HCT116 (cell line): ENCODE results near the gene MYLK. TPM values are rescaled to one million over a fixed set of nuclear protein-coding genes. Genes with fewer than 3 reads are reported as not detected.

Experiments
- ATAC-seq: fragments of 200-7000 bp; cut with Tn5 transposase; 2 replicates; pipeline ENCODE4 v1.9.1; 2020; ENCODE audit warnings: mild to moderate bottlenecking, moderate library complexity
- BruUV-seq: library from RNA; stranded (reverse); fragments of 400-500 nt; replicated peaks from 2 replicates; lab custom pipeline; 2021; lab: Mats Ljungman, UMichigan
- CTCF ChIA-PET: fragments of 300-600 bp; sonication (Branson Sonifier 250); formaldehyde crosslinking; loops from one replicate; lab custom pipeline; 2021; ENCODE audit warnings: antibody characterized with exemption; lab: Charles Lee
- POLR2A ChIA-PET: fragments of 300-600, 350-600 bp; sonication (Branson Sonifier 250); formaldehyde crosslinking; loops from one replicate; lab custom pipeline; 2021; ENCODE audit warnings: antibody characterized with exemption; lab: Charles Lee
- RAD21 ChIA-PET, 2 experiments: fragments of 300-600 bp; sonication (Branson Sonifier 250); formaldehyde crosslinking; loops; one replicate each; lab custom pipeline; 2023; ENCODE audit warnings: low total read pairs in 2 of 2; ENCODE audit not compliant: uncharacterized antibody in 2 of 2, unreplicated experiment in 2 of 2, low non-redundant PET in 1 of 2; lab: Charles Lee
- DNase-seq: peaks from one replicate; pipeline ENCODE4 v3.0.0-alpha.2; 2010; ENCODE audit warnings: low read depth, low spot score
- H2AFZ ChIP-seq: fragments of 200-600 bp; shearing (Covaris generic), sonication (generic); 2 replicates; pipeline ENCODE4 v1.6.1; 2017; ENCODE audit warnings: low read depth, mixed run types, mixed read lengths, antibody characterized with exemption, low read length; ENCODE audit not compliant: poor library complexity, severe bottlenecking
- H3K27ac ChIP-seq: 2 replicates; pipeline ENCODE4 v1.5.1; 2012; ENCODE audit warnings: low read depth, low read length
- H3K27me3 ChIP-seq: fragments of 200-600 bp; sonication (generic); 2 replicates; pipeline ENCODE4 v1.6.1; 2016; ENCODE audit warnings: mixed run types, low read length, mixed read lengths; ENCODE audit not compliant: insufficient read depth
- H3K36me3 ChIP-seq, 2 experiments: fragments of 200-500 bp in 1 of 2; fragments of 200-600 bp in 1 of 2; sonication (Bioruptor generic) in 1 of 2; sonication (generic) in 1 of 2; 2 replicates each; pipeline versions ENCODE4 v1.5.1 to v1.6.1; 2014 to 2016; ENCODE audit warnings: low read length in 2 of 2, inconsistent platforms in 1 of 2, mixed read lengths in 1 of 2, mixed run types in 1 of 2; ENCODE audit not compliant: insufficient read depth in 2 of 2, control insufficient read depth in 1 of 2
- H3K4me1 ChIP-seq, 2 experiments: fragments of 200-600 bp in 1 of 2; sonication (generic) in 1 of 2; 2 replicates each; pipeline versions ENCODE4 v1.5.1 to v1.6.1; 2012 to 2017; ENCODE audit warnings: low read length in 2 of 2, inconsistent platforms in 1 of 2, mild to moderate bottlenecking in 1 of 2, mixed read lengths in 1 of 2, mixed run types in 1 of 2, moderate library complexity in 1 of 2; ENCODE audit not compliant: insufficient read depth in 2 of 2, control insufficient read depth in 1 of 2
- H3K4me2 ChIP-seq: fragments of 200-600 bp; sonication (generic); 2 replicates; pipeline ENCODE4 v1.6.1; 2017; ENCODE audit warnings: mixed run types, low read length, mixed read lengths
- H3K4me3 ChIP-seq, 2 experiments: fragments of 200-600 bp in 1 of 2; sonication (generic) in 1 of 2; replicated peaks in 1 of 2; 2 replicates each; pipeline ENCODE4 v1.5.1; 2011 to 2016; ENCODE audit warnings: low read length in 2 of 2, control low read depth in 1 of 2, low read depth in 1 of 2, mild to moderate bottlenecking in 1 of 2, mixed read lengths in 1 of 2, mixed run types in 1 of 2
- H3K79me2 ChIP-seq: fragments of 200-600 bp; sonication (generic); 2 replicates; pipeline ENCODE4 v1.6.1; 2017; ENCODE audit warnings: mild to moderate bottlenecking, mixed run types, low read length, moderate library complexity, mixed read lengths; ENCODE audit not compliant: insufficient read depth
- H3K9ac ChIP-seq: fragments of 200-600 bp; sonication (generic); 2 replicates; pipeline ENCODE4 v1.6.1; 2016; ENCODE audit warnings: low read length, mixed read lengths
- H3K9me2 ChIP-seq: fragments of 200-600 bp; sonication (generic), shearing (Covaris generic); 2 replicates; pipeline ENCODE4 v1.6.1; 2017; ENCODE audit warnings: mixed run types, mild to moderate bottlenecking, moderate library complexity; ENCODE audit not compliant: insufficient read depth
- H3K9me3 ChIP-seq, 2 experiments: fragments of 200-500 bp in 1 of 2; fragments of 200-600 bp in 1 of 2; sonication (Bioruptor generic) in 1 of 2; sonication (generic) in 1 of 2; 2 replicates each; pipeline ENCODE4 v1.6.1; 2014 to 2017; ENCODE audit warnings: low read length in 2 of 2, mixed read lengths in 2 of 2, inconsistent platforms in 1 of 2, low read depth in 1 of 2, mild to moderate bottlenecking in 1 of 2, mixed run types in 1 of 2, moderate library complexity in 1 of 2; ENCODE audit not compliant: control insufficient read depth in 1 of 2, insufficient read depth in 1 of 2
- H4K20me1 ChIP-seq: fragments of 200-600 bp; sonication (generic), shearing (Covaris generic); 2 replicates; pipeline ENCODE4 v1.6.1; 2017; ENCODE audit warnings: mixed run types, mild to moderate bottlenecking, moderate library complexity; ENCODE audit not compliant: insufficient read depth
- CBX3 ChIP-seq: IDR thresholded peaks from 2 replicates; pipeline ENCODE4 v1.6.1; 2012; ENCODE audit warnings: low read depth
- EZH2phosphoT487 ChIP-seq: fragments of 200-600 bp; IDR thresholded peaks from 2 replicates; pipeline ENCODE4 v1.6.1; 2018; ENCODE audit warnings: antibody characterized with exemption, borderline replicate concordance
- RAD21 ChIP-seq: IDR thresholded peaks from 2 replicates; pipeline ENCODE4 v1.6.1; 2012; ENCODE audit warnings: low read depth, mild to moderate bottlenecking
- SIN3A ChIP-seq: IDR thresholded peaks from 2 replicates; pipeline ENCODE4 v1.6.1; 2012; ENCODE audit warnings: low read depth
- SP1 ChIP-seq: IDR thresholded peaks from 2 replicates; pipeline ENCODE4 v1.6.1; 2012; ENCODE audit warnings: low read depth
- TCF7L2 ChIP-seq: IDR thresholded peaks from 2 replicates; pipeline ENCODE4 v1.7.0; 2011; ENCODE audit warnings: borderline replicate concordance, inconsistent platforms; ENCODE audit not compliant: insufficient read depth, insufficient read length; ENCODE audit errors: extremely low read depth
- intact Hi-C: fragments of 100-400 bp; cut with micrococcal nuclease; formaldehyde crosslinking; loops from 2 replicates; pipeline ENCODE4 v1.10.0; 2022
- total RNA-seq: library from RNA; stranded (reverse); gene quantifications from one replicate; pipeline ENCODE4 v1.2.1, GENCODE V29; 2021; ENCODE audit not compliant: unreplicated experiment
- TF ChIP-seq, protein P1 (sequence below): IDR thresholded peaks from 2 replicates; pipeline ENCODE4 v1.6.1; 2012

MYLK gene
- total RNA-seq, 1 experiment from 2014 or later, result 3.8 TPM

DNA sequence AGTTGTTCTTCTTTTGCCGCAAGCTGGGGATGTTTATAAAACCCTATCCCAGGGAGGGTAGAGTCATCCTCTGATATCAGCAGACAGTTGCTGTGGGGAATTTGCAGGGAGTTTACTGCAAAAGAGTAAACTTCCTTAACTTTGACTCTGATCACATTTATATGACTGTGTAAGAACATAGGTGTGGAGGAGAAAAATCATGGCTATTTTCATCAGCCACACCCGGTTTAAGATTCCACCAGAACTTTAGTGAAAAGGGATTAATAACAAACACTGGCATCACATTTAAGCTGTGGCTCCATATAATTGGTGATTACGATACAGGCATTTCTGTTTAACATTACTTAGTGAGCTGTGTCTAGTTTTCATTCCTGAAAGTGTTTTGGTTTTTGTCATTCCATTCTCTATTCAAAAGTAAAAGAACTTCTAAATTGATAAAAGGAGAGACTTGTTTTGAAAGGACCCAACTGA is 143.1 kb downstream of the MYLK start:
- Histone ChIP-seq H3K79me2 (no peaks in the 10 kb centered on the region), H2AFZ (no peak overlapping the region), H3K9me3 (no peaks in the 10 kb centered on the region), H3K9me2 (no peaks in the 10 kb centered on the region), H4K20me1 (no peaks in the 10 kb centered on the region), H3K4me3 (no peak overlapping the region), H3K27ac (no peak overlapping the region), H3K27me3 (no peaks in the 10 kb centered on the region), H3K36me3 (no peaks in the 10 kb centered on the region), H3K4me1 (peaks cover 0 to 9% of the 10 kb centered on the region in 2 experiments; a peak in 2 of 4 replicates), H3K9ac (no peak overlapping the region), H3K4me2 (no peak overlapping the region)
- BruUV-seq, result no TSS peak
- CTCF ChIA-PET, result interaction anchor here (1.1 to 2.4 kb wide), 2 partner anchors 17 to 88 kb away, joined by 4 to 11 read pairs; no protein-coding TSS in a partner anchor
- POLR2A ChIA-PET, result no interaction called here
- RAD21 ChIA-PET, result no interaction called here
- TF ChIP-seq SP1 (no peak), SIN3A (no peak)
- TF ChIP-seq, protein P1, sequence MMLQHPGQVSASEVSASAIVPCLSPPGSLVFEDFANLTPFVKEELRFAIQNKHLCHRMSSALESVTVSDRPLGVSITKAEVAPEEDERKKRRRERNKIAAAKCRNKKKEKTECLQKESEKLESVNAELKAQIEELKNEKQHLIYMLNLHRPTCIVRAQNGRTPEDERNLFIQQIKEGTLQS, result no peak
- ATAC-seq (no peak), DNase-seq (no peak)
- intact Hi-C loops, result no loop called here

DNA sequence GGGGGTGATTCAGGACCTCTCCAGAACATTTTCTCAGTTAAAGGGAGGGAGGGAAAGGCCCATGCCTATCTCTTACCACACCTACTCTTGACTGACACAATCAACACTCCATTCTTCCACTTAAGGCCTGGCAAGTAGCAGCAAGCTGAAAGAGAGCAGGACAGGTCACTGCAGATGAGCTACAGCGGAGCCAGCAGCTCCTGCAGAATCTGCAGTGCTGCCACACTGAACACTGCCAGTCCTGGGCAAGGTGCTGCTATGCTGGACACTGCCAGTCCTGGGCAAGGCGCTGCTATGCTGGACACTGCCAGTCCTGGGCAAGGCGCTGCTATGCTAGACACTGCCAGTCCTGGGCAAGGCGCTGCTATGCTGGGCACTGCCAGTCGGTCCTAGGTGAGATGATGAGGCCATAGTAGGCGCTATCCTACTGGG is 143.7 kb downstream of the MYLK start:
- peaks cover 0 to 9% of the 10 kb centered on the region in 2 experiments; a peak in 2 of 4 replicates for H3K4me1 ChIP-seq
- H3K9me2 ChIP-seq, result no peaks in the 10 kb centered on the region
- CTCF ChIA-PET, result interaction anchor here (1.1 to 2.4 kb wide), 2 partner anchors 17 to 88 kb away, joined by 4 to 11 read pairs; no protein-coding TSS in a partner anchor
- no TSS peak for BruUV-seq
- no peaks in the 10 kb centered on the region for H3K79me2 ChIP-seq
- H3K27ac ChIP-seq, result no peak overlapping the region
- POLR2A ChIA-PET, result no interaction called here
- TF ChIP-seq RAD21, result no peak
- no peak for TF ChIP-seq CBX3
- TF ChIP-seq SIN3A, result no peak
- no peak for TF ChIP-seq TCF7L2
- no peak for TF ChIP-seq EZH2phosphoT487
- TF ChIP-seq, protein P1, result no peak
- no peak overlapping the region for H3K4me2 ChIP-seq
- no peaks in the 10 kb centered on the region for H3K9me3 ChIP-seq
- intact Hi-C loops, result no loop called here
- no peak overlapping the region for H3K4me3 ChIP-seq
- ATAC-seq (no peak), DNase-seq (no peak)
- H4K20me1 ChIP-seq, result no peaks in the 10 kb centered on the region
- no peak overlapping the region for H3K9ac ChIP-seq
- RAD21 ChIA-PET, result no interaction called here
- H3K36me3 ChIP-seq, result no peaks in the 10 kb centered on the region
- H2AFZ ChIP-seq, result no peak overlapping the region
- no peaks in the 10 kb centered on the region for H3K27me3 ChIP-seq
